DOHH2 (cell line): Measurements from ENCODE around the gene GABRG3.

Source experiments
- EZH2phosphoT487 ChIP-seq: fragments of 200-600 bp; sonication (generic); IDR thresholded peaks from 2 replicates; pipeline ENCODE4 v1.6.1; 2017; ENCODE audit warnings: borderline replicate concordance, mild to moderate bottlenecking, antibody characterized with exemption, low read length, moderate library complexity, mixed read lengths
- TF ChIP-seq, protein P1 (sequence below): fragments of 200-600 bp; sonication (generic); IDR thresholded peaks from one replicate; pipeline ENCODE4 v1.5.1; 2014; ENCODE audit warnings: antibody characterized with exemption, mild to moderate bottlenecking, low read depth, low read length; ENCODE audit not compliant: poor library complexity, severe bottlenecking

DNA sequence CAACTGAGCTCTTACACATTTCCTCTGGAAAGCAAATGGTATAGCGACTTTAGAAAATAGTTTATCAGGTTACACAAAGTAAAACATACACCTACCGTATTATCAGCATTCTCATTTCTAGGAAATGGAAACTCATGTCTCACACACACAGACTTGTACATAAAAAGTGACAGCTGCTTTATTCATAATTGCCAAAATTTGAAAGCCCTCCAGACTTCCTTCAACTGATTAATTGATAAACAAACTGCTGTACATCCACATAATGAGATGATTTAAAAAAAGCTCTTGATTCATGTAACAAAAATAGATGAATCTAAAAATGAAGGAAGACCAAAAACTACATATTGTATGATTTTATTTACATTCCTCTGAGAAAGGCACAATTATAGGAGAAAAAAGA lies 425.5 kb downstream of the GABRG3 start:
- TF ChIP-seq, protein P1, sequence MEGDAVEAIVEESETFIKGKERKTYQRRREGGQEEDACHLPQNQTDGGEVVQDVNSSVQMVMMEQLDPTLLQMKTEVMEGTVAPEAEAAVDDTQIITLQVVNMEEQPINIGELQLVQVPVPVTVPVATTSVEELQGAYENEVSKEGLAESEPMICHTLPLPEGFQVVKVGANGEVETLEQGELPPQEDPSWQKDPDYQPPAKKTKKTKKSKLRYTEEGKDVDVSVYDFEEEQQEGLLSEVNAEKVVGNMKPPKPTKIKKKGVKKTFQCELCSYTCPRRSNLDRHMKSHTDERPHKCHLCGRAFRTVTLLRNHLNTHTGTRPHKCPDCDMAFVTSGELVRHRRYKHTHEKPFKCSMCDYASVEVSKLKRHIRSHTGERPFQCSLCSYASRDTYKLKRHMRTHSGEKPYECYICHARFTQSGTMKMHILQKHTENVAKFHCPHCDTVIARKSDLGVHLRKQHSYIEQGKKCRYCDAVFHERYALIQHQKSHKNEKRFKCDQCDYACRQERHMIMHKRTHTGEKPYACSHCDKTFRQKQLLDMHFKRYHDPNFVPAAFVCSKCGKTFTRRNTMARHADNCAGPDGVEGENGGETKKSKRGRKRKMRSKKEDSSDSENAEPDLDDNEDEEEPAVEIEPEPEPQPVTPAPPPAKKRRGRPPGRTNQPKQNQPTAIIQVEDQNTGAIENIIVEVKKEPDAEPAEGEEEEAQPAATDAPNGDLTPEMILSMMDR, result no peak
- TF ChIP-seq EZH2phosphoT487, result no peak
